IMR-90 (cell line): ENCODE data around the gene DOCK7. TPM values are rescaled to one million over a fixed set of nuclear protein-coding genes. Genes with fewer than 3 reads are reported as not detected.

Source experiments
- ATAC-seq: fragments of 200-7000 bp; cut with Tn5 transposase; 2 replicates; pipeline ENCODE4 v1.9.1; 2020; ENCODE audit warnings: low read depth, mild to moderate bottlenecking, moderate library complexity
- BruUV-seq: library from RNA; stranded (reverse); fragments of 400-500 nt; replicated peaks from 2 replicates; lab custom pipeline; 2021; lab: Mats Ljungman, UMichigan
- CTCF ChIA-PET: fragments of 300-600 bp; formaldehyde crosslinking; extraction: SDS; loops from one replicate; lab custom pipeline; 2021; ENCODE audit warnings: antibody characterized with exemption; lab: Yijun Ruan, JAX
- POLR2A ChIA-PET: fragments of 300-600 bp; sonication (Branson Sonifier 250); formaldehyde crosslinking; loops from one replicate; lab custom pipeline; 2022; ENCODE audit warnings: antibody characterized with exemption; ENCODE audit not compliant: unreplicated experiment; lab: Charles Lee
- DNase-seq: peaks from one replicate; pipeline ENCODE4 v3.0.0; 2013
- H2AFZ ChIP-seq: replicated peaks from 2 replicates; pipeline ENCODE3; 2013; ENCODE audit warnings: low read length, mild to moderate bottlenecking; ENCODE audit not compliant: poor library complexity
- H2AK5ac ChIP-seq: 2 replicates; pipeline ENCODE4 v1.6.1; 2013; ENCODE audit warnings: low read depth, low read length, inconsistent platforms
- H2AK9ac ChIP-seq: replicated peaks from 2 replicates; pipeline ENCODE3; 2013; ENCODE audit warnings: mild to moderate bottlenecking, low read depth, low read length, moderate library complexity; ENCODE audit not compliant: poor library complexity
- H2BK120ac ChIP-seq: 2 replicates; pipeline ENCODE4 v1.6.1; 2013; ENCODE audit warnings: low read depth, low read length, inconsistent platforms
- H2BK15ac ChIP-seq: 3 replicates; pipeline ENCODE4 v1.6.1; 2013; ENCODE audit warnings: low read depth, low read length, inconsistent platforms
- H2BK20ac ChIP-seq: 2 replicates; pipeline ENCODE4 v1.6.1; 2013; ENCODE audit warnings: low read depth, mild to moderate bottlenecking, inconsistent platforms, low read length, moderate library complexity
- H2BK5ac ChIP-seq: 2 replicates; pipeline ENCODE4 v1.6.1; 2013; ENCODE audit warnings: mild to moderate bottlenecking, low read depth, low read length, inconsistent platforms; ENCODE audit not compliant: poor library complexity, severe bottlenecking
- H3K14ac ChIP-seq: replicated peaks from 2 replicates; pipeline ENCODE4 v1.6.1; 2013; ENCODE audit warnings: low read depth, low read length, inconsistent platforms
- H3K18ac ChIP-seq: 2 replicates; pipeline ENCODE4 v1.6.1; 2013; ENCODE audit warnings: low read depth, low read length, control low read depth
- H3K23ac ChIP-seq: 2 replicates; pipeline ENCODE4 v1.6.1; 2013; ENCODE audit warnings: low read depth, low read length, inconsistent platforms
- H3K27ac ChIP-seq: 2 replicates; pipeline ENCODE4 v1.5.1; 2013; ENCODE audit warnings: mild to moderate bottlenecking, control low read depth, low read length; ENCODE audit not compliant: insufficient read depth
- H3K27me3 ChIP-seq: 2 replicates; pipeline ENCODE4 v1.6.1; 2013; ENCODE audit warnings: low read length; ENCODE audit not compliant: control insufficient read depth, insufficient read depth
- H3K36me3 ChIP-seq: 2 replicates; pipeline ENCODE4 v1.6.1; 2013; ENCODE audit warnings: low read length, mixed read lengths; ENCODE audit not compliant: control insufficient read depth, insufficient read depth
- H3K4ac ChIP-seq: 2 replicates; pipeline ENCODE4 v1.6.1; 2013; ENCODE audit warnings: low read depth, low read length, inconsistent platforms
- H3K4me1 ChIP-seq: 2 replicates; pipeline ENCODE4 v1.6.1; 2013; ENCODE audit warnings: low read length, mixed read lengths; ENCODE audit not compliant: control insufficient read depth, insufficient read depth
- H3K4me2 ChIP-seq: 2 replicates; pipeline ENCODE4 v1.6.1; 2013; ENCODE audit warnings: low read depth, mild to moderate bottlenecking, control low read depth, low read length, moderate library complexity
- H3K4me3 ChIP-seq: 2 replicates; pipeline ENCODE4 v1.5.1; 2013; ENCODE audit warnings: low read depth, mild to moderate bottlenecking, control low read depth, low read length, moderate library complexity; ENCODE audit not compliant: insufficient read depth
- H3K56ac ChIP-seq: 2 replicates; pipeline ENCODE4 v1.6.1; 2013; ENCODE audit warnings: low read length, inconsistent platforms; ENCODE audit not compliant: insufficient read depth; ENCODE audit errors: extremely low read depth
- H3K79me1 ChIP-seq, 2 experiments: 2 replicates each; pipeline ENCODE4 v1.6.1; 2013; ENCODE audit warnings: low read length in 2 of 2, inconsistent platforms in 1 of 2, low read depth in 1 of 2
- H3K9ac ChIP-seq: 2 replicates; pipeline ENCODE4 v1.6.1; 2013; ENCODE audit warnings: low read depth, low read length, control low read depth
- H3K9me1 ChIP-seq: 2 replicates; pipeline ENCODE4 v1.6.1; 2013; ENCODE audit warnings: low read length, inconsistent platforms; ENCODE audit not compliant: insufficient read depth
- H3K9me3 ChIP-seq: 2 replicates; pipeline ENCODE4 v1.6.1; 2013; ENCODE audit warnings: low read length; ENCODE audit not compliant: control insufficient read depth, insufficient read depth
- H4K20me1 ChIP-seq: 2 replicates; pipeline ENCODE4 v1.6.1; 2013; ENCODE audit warnings: low read length, inconsistent platforms; ENCODE audit not compliant: insufficient read depth
- H4K5ac ChIP-seq: 2 replicates; pipeline ENCODE4 v1.6.1; 2013; ENCODE audit warnings: mild to moderate bottlenecking, low read depth, low read length, control low read depth
- H4K8ac ChIP-seq, 2 experiments: 2 replicates each; pipeline ENCODE4 v1.6.1; 2013; ENCODE audit warnings: low read depth in 2 of 2, low read length in 2 of 2, control low read depth in 1 of 2, inconsistent platforms in 1 of 2
- H4K91ac ChIP-seq: 2 replicates; pipeline ENCODE4 v1.6.1; 2013; ENCODE audit warnings: low read depth, low read length, inconsistent platforms; ENCODE audit not compliant: insufficient read depth
- CHD1 ChIP-seq: IDR thresholded peaks from 2 replicates; pipeline ENCODE4 v1.6.1; 2012; ENCODE audit warnings: low read depth, low read length, improper control_type of control experiment
- WGBS, 2 experiments: methylation state at CpG; one replicate each; pipeline versions ENCODE4 v1.1.5 to v1.1.7; 2013; ENCODE audit warnings: missing lambda C conversion rate in 2 of 2; ENCODE audit not compliant: insufficient read length in 1 of 2; ENCODE audit errors: extremely low coverage in 2 of 2; 5-methylcytosine and 5-hydroxymethylcytosine counted together
- dilution Hi-C: fragments of 300-500 bp; cut with HindIII; formaldehyde crosslinking; loops from one replicate; pipeline ENCODE4 v1.14.3; 2018; ENCODE audit warnings: low sequenced_read_pairs; ENCODE audit not compliant: unreplicated experiment
- in situ Hi-C: fragments of 300-500 bp; cut with MboI; formaldehyde crosslinking; loops from 3 replicates; pipeline ENCODE4 v1.14.3; 2019; ENCODE audit warnings: low sequenced_read_pairs, inconsistent platforms, mixed read lengths
- intact Hi-C: fragments of 100-400 bp; cut with micrococcal nuclease; formaldehyde crosslinking; loops from 2 replicates; pipeline ENCODE4 v1.10.0; 2022
- polyA plus RNA-seq, 3 experiments: library from polyadenylated mRNA; depleted of rRNA; stranded (reverse); fragments of >200 nt; gene quantifications; 2 replicates each; pipeline ENCODE4 v1.2.3, GENCODE V29; 2012; ENCODE audit warnings: low replicate concordance in 1 of 3
- total RNA-seq: library from RNA; depleted of rRNA; stranded (reverse); fragments of >200 nt; gene quantifications from 2 replicates; pipeline ENCODE4 v1.2.3, GENCODE V29; 2012

The DOCK7 gene
- total and polyA plus RNA-seq, 2 of the 4 experiments (the other 2 are of a cell fraction): 38.0 to 97.7 TPM

DNA sequence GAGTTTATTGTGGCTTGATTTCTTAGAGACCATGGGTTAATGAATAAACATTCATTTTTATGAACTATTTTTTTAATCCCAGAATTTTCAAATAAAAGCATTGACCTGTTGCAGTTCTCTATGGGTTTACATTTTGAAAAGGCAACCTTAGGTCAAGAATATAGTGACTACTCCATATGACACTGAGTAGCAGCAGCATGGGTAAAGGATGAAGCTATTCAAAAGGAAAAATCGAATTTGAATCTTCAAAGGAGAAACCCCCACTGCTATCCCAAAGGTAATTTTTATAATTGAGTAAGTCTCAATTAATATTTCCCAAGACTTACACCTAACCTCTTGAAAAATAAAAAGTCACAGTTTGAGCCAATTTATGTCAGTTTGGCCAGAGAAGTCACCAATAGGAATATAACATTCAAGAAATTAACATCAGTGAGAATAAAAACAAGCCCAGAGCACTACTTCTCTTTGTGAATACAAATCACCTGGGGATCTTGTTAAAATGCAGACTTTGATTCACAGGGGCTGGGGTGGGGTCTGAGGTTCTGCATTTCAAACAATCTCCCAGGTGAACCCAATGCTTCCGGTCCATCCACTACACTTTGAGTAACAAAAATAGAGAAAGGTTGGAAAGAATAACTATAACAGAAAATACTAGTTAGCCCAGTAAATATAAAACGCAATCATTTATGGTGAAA, 211.5 kb downstream of the DOCK7 start:
- dilution Hi-C loops (no loop called here), in situ Hi-C loops (no loop called here), intact Hi-C loops (no loop called here)
- no TSS peak for BruUV-seq
- Histone ChIP-seq H3K9me3 (no peaks in the 10 kb centered on the region), H2BK15ac (no peak overlapping the region), H3K4me2 (no peak overlapping the region), H3K56ac (no peak overlapping the region), H3K23ac (no peak overlapping the region), H2AK9ac (no peak overlapping the region), H2BK20ac (no peak overlapping the region), H3K9ac (no peak overlapping the region), H3K27me3 (no peaks in the 10 kb centered on the region), H4K91ac (no peak overlapping the region), H3K9me1 (no peaks in the 10 kb centered on the region), H2BK5ac (no peak overlapping the region), H4K5ac (no peak overlapping the region), H3K4me3 (no peak overlapping the region), H3K18ac (no peak overlapping the region), H3K14ac (no peak overlapping the region), H2AK5ac (no peak overlapping the region), H3K79me1 (no peaks in the 10 kb centered on the region), H2BK120ac (no peak overlapping the region), H2AFZ (no peak overlapping the region), H4K20me1 (no peaks in the 10 kb centered on the region), H3K36me3 (peaks cover 19% of the 10 kb centered on the region), H4K8ac (no peak overlapping the region), H3K4me1 (no peaks in the 10 kb centered on the region), H3K27ac (no peak overlapping the region), H3K4ac (no peak overlapping the region)
- ChIA-PET POLR2A (no interaction called here), CTCF (no interaction called here)
- ATAC-seq (no peak), DNase-seq (no peak)
- WGBS, 2 experiments: no CpG with 5 or more reads among the region's 3 CpGs
- TF ChIP-seq CHD1: no peak
